Esophagus muscularis mucosa (tissue), 4 donors: ENCODE data around the gene FAM83B. TPM values are rescaled to one million over a fixed set of nuclear protein-coding genes. Genes with fewer than 3 reads are reported as not detected.

Source experiments
- DNase-seq: peaks from one replicate; pipeline ENCODE4 v3.0.0-alpha.2; 2017; ENCODE audit errors: extremely low spot score
- H3K27ac ChIP-seq, 4 donors: fragments of 200-600 bp; sonication (generic); replicated peaks in 1 of 4; 1 replicate in 3 of 4; 2 replicates in 1 of 4; pipeline ENCODE4 v1.5.1; 2016 to 2019; ENCODE audit warnings: mild to moderate bottlenecking in 1 of 4
- H3K27me3 ChIP-seq, 4 donors: fragments of 200-600 bp; sonication (generic); one replicate each; pipeline versions ENCODE4 v1.5.1 to v1.6.0; 2016 to 2019
- H3K36me3 ChIP-seq, 4 donors: fragments of 200-600 bp; sonication (generic); one replicate each; pipeline ENCODE4 v1.5.1; 2016 to 2019
- H3K4me1 ChIP-seq, 4 donors: fragments of 200-600 bp; sonication (generic); one replicate each; pipeline ENCODE4 v1.5.1; 2016 to 2019
- H3K4me3 ChIP-seq, 4 donors: fragments of 200-600 bp; sonication (generic); 1 replicate in 2 of 4; 2 replicates in 2 of 4; pipeline ENCODE4 v1.5.1; 2016 to 2019; ENCODE audit warnings: mild to moderate bottlenecking in 4 of 4, moderate library complexity in 1 of 4
- H3K9me3 ChIP-seq, 4 donors: fragments of 200-600 bp; sonication (generic); 1 replicate in 3 of 4; 2 replicates in 1 of 4; pipeline ENCODE4 v1.5.1; 2016 to 2019
- EP300 ChIP-seq: sonication (generic); formaldehyde crosslinking; IDR thresholded peaks from one replicate; pipeline ENCODE4 v1.6.1; 2017; ENCODE audit warnings: antibody characterized with exemption
- POLR2A ChIP-seq: fragments of 450-650 bp; IDR thresholded peaks from one replicate; pipeline ENCODE4 v1.6.1; 2017; ENCODE audit warnings: antibody characterized with exemption, moderate library complexity, mild to moderate bottlenecking, low read depth
- POLR2AphosphoS5 ChIP-seq, 2 donors: sonication (generic); formaldehyde crosslinking; IDR thresholded peaks; one replicate each; pipeline ENCODE4 v1.6.1; 2017; ENCODE audit warnings: antibody characterized with exemption in 2 of 2
- WGBS: methylation state at CpG from one replicate; pipeline ENCODE4 v1.1.5; 2018; 5-methylcytosine and 5-hydroxymethylcytosine counted together
- intact Hi-C: fragments of 100-400 bp; cut with DNase I; formaldehyde crosslinking; loops from one replicate; pipeline ENCODE4 v1.15.1; 2023
- total RNA-seq, 4 donors: library from RNA; depleted of rRNA; stranded (reverse); fragments of >200 nt; gene quantifications; one replicate each; pipeline versions ENCODE4 v1.1.0 to v1.2.1, GENCODE V29; 2016
- TF ChIP-seq, protein P1 (sequence below), 3 experiments: fragments of 200-600 bp in 2 of 3; fragments of 450-650 bp in 1 of 3; sonication (generic) in 2 of 3; IDR thresholded peaks; one replicate each; pipeline ENCODE4 v1.5.1; 2017 to 2019; ENCODE audit warnings: antibody characterized with exemption in 3 of 3, mild to moderate bottlenecking in 2 of 3, moderate library complexity in 1 of 3

The FAM83B gene
- total RNA-seq, 4 donors from 2014 or later, result 0.11 TPM; not detected in 3

GRCh38 chr6:54892831-54893230, 46.3 kb downstream of the FAM83B start:
- H3K27ac ChIP-seq, result no peak overlapping the region
- intact Hi-C loops, result no loop called here
- no peaks in the 10 kb centered on the region for H3K27me3 ChIP-seq
- no peaks in the 10 kb centered on the region for H3K4me1 ChIP-seq
- no peaks in the 10 kb centered on the region for H3K36me3 ChIP-seq
- TF ChIP-seq POLR2AphosphoS5 (IDR thresholded peaks at IDR 0.05) (no peak), EP300 (no peak), POLR2A (no peak)
- TF ChIP-seq, protein P1, sequence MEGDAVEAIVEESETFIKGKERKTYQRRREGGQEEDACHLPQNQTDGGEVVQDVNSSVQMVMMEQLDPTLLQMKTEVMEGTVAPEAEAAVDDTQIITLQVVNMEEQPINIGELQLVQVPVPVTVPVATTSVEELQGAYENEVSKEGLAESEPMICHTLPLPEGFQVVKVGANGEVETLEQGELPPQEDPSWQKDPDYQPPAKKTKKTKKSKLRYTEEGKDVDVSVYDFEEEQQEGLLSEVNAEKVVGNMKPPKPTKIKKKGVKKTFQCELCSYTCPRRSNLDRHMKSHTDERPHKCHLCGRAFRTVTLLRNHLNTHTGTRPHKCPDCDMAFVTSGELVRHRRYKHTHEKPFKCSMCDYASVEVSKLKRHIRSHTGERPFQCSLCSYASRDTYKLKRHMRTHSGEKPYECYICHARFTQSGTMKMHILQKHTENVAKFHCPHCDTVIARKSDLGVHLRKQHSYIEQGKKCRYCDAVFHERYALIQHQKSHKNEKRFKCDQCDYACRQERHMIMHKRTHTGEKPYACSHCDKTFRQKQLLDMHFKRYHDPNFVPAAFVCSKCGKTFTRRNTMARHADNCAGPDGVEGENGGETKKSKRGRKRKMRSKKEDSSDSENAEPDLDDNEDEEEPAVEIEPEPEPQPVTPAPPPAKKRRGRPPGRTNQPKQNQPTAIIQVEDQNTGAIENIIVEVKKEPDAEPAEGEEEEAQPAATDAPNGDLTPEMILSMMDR (IDR thresholded peaks at IDR 0.05), result no peak
- DNase-seq, result no peak
- no peaks in the 10 kb centered on the region for H3K9me3 ChIP-seq
- H3K4me3 ChIP-seq, result no peak overlapping the region
- WGBS, result 73% methylated on average over 1 of the region's 1 CpG

DNA sequence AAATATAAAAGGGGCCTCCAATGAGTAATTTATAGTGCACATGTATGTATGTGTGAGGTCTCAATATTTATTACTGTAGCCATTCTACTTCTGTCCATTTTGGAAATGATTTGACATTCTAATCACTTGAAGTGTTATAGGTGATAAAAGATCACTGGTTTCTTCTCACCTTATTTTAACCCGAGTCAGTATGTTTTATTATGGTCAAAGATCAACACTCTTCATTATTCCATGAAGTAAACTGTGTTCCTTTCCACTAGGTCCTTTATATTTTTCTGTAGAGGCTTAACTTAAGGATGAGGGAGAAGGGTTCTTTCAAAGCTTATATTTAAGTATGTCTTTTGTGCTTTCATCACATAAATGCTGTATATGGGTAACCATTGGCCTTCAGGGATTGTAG, 47.2 kb downstream of the FAM83B start:
- no peak for DNase-seq
- TF ChIP-seq POLR2AphosphoS5 (IDR thresholded peaks at IDR 0.05) (no peak), EP300 (no peak), POLR2A (no peak)
- TF ChIP-seq, protein P1 (IDR thresholded peaks at IDR 0.05), result no peak
- WGBS, result 38% methylated on average over 1 of the region's 1 CpG
- Histone ChIP-seq H3K4me3 (no peak overlapping the region), H3K27ac (no peak overlapping the region), H3K9me3 (no peaks in the 10 kb centered on the region), H3K4me1 (no peaks in the 10 kb centered on the region), H3K27me3 (no peaks in the 10 kb centered on the region), H3K36me3 (no peaks in the 10 kb centered on the region)
- intact Hi-C loops, result no loop called here

DNA sequence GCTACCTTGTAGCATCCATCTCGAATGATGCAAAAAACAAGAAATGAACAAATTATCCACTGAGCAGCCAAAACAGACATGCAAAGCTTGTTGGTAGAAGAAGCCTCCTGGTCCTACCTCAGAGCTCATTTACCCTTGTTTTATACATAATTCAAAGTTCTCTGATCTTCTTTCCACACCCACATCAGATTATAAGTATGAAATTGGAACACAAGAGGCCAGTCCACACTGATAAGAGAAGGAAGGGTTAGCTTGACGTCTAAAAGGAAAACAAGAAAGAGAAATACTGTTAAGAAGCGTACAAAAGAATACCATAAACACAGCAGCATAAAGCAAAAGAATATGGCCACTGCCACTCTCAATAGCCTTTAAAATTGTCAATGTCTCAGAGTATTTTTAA, 49.7 kb downstream of the FAM83B start:
- no peak overlapping the region for H3K4me3 ChIP-seq
- no peak overlapping the region for H3K27ac ChIP-seq
- intact Hi-C loops, result no loop called here
- no peaks in the 10 kb centered on the region for H3K9me3 ChIP-seq
- WGBS, result 78% methylated on average over 3 of the region's 3 CpGs
- DNase-seq, result no peak
- no peaks in the 10 kb centered on the region for H3K27me3 ChIP-seq
- TF ChIP-seq POLR2A, result no peak
- no peak for TF ChIP-seq EP300
- TF ChIP-seq, protein P1 (IDR thresholded peaks at IDR 0.05), result no peak
- no peak for TF ChIP-seq POLR2AphosphoS5 (IDR thresholded peaks at IDR 0.05)
- H3K4me1 ChIP-seq, result no peaks in the 10 kb centered on the region
- H3K36me3 ChIP-seq, result no peaks in the 10 kb centered on the region

DNA sequence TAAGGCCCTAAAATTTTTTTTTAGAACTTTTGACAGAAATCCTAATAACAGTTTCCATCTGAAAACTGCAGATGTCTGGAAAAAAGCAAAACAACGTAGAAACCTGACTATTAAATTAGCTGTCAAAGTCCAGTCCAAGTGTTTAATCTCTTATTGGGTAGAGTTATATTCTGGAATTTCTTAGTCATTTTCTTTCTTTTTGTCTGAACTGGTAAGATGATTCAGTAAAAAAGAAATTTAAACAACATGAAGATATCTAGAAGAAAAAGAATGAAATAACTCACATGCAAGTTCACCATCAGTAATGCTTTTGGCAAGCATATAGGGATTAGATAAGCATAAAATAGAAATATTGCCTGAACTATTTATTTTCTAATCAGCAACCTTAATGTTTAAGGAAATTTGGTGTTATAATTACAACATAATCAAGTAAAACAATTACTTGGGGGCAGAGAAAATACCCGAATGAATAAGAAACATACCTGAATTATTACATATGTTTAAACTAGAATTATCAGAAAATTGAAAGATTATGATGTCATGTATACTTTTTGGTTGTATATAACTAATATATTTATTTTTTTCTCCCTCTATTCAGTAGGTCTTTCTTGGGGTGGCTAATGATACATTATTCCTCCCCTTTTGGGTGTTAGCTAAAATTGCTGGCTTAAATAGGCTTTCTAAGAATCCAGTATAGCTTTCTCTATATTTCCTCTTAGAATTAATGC, 51.1 kb downstream of the FAM83B start:
- Histone ChIP-seq H3K9me3 (no peaks in the 10 kb centered on the region), H3K27me3 (no peaks in the 10 kb centered on the region), H3K4me3 (no peak overlapping the region), H3K36me3 (no peaks in the 10 kb centered on the region), H3K4me1 (no peaks in the 10 kb centered on the region), H3K27ac (no peak overlapping the region)
- TF ChIP-seq POLR2AphosphoS5 (IDR thresholded peaks at IDR 0.05) (no peak), POLR2A (no peak), EP300 (no peak)
- TF ChIP-seq, protein P1 (IDR thresholded peaks at IDR 0.05), result no peak
- no peak for DNase-seq
- 60% methylated on average over 2 of the region's 2 CpGs for WGBS
- intact Hi-C loops, result no loop called here

DNA sequence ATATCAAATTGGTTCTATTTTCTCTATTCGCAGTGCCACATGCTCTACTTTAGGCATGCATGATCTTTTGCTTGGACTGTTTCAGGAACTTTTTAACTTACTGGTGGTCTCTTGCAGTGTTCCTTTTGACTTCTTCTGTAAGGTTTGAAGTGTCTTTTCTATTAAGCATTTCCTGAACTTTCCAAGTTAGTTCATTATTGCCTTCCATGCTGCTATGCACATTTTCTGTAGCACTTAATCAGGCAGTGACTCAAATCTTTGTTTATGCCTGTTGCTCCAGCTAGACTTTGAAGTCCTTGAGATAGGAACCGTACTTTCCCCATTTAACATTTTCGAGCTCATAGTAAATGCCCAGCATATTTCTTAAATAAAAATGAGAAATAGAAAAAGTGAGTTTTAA, 52.2 kb downstream of the FAM83B start:
- intact Hi-C loops, result no loop called here
- H3K4me1 ChIP-seq, result no peaks in the 10 kb centered on the region
- WGBS, result 80% methylated on average over 3 of the region's 3 CpGs
- DNase-seq, result no peak
- TF ChIP-seq POLR2A (no peak), EP300 (no peak), POLR2AphosphoS5 (IDR thresholded peaks at IDR 0.05) (no peak)
- TF ChIP-seq, protein P1 (IDR thresholded peaks at IDR 0.05), result no peak
- H3K4me3 ChIP-seq, result no peak overlapping the region
- no peaks in the 10 kb centered on the region for H3K27me3 ChIP-seq
- no peak overlapping the region for H3K27ac ChIP-seq
- no peaks in the 10 kb centered on the region for H3K9me3 ChIP-seq
- H3K36me3 ChIP-seq, result no peaks in the 10 kb centered on the region
